Central memory CD4-positive, alpha-beta T cell (primary cell): ENCODE measurements around the gene CYP1A2.
"Not testable (repeated sequence)": the region's sequence is repeated elsewhere in the genome, so short reads cannot be mapped to it uniquely, and the experiment has no call there.

Experiments
- DNase-seq: peaks from one replicate; pipeline ENCODE4 v3.0.0; 2022

CYP1A2 gene

DNA sequence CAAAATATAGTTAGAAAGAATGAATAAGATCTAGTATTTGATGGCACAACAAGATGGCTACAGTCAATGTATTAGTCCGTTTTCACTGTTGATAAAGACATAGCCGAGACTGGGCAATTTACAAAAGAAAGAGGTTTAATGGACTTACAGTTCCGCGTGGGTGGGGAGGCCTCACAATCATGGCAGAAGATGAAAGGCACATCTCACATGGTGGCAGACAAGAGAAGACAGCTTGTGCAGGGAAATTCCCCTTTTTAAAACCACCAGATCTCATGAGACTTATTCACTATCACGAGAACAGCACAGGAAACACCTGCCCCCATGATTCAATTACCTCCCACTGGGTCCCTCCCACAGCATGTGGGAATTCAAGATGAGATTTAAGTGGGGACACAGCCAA lies 10.4 kb upstream of the CYP1A2 start:
- DNase-seq, result not testable (repeated sequence)

DNA sequence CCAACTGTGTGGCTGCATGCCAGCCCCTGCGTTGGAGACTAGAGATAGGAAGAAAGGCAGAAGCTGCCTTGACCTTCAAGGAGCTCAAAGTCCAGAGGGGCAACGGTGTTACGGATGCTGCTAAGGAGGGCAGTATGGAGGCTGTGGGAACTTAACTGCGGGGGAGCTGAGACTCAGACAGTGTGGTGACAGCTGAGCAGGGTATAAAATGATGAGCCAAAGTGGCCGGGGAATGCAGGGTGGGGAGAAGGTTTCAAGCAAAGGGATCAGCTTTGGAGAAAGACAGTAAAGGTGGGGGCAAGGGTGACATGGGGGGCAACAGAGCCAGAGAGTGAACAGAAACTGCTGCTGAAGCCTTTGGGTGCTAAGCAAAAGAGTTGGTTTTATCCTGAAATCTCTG lies 6.2 kb upstream of the CYP1A2 start:
- no peak for DNase-seq

DNA sequence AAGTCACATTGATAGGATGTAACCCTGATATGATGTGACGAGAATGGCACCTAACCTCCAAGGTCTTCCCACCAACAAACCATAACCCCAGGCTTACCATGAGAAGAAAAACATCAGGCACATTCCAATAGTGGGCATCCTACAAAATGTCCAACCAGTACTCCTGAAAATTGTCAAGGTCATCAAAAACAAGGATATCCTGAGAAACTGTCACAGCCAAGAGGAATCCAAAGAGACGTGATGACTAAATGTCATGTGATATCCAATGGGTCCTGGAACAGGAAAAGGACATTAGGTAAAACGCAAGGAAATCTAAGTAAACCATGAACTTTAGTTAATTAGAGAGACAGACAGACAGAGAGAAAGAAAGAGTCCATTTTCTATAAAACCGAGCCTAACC lies 2.3 kb upstream of the CYP1A2 start:
- DNase-seq, result no peak

GRCh38 chr15:74749832-74750231 lies 1.2 kb downstream of the CYP1A2 start:
- no peak for DNase-seq

- DNase-seq, result no peak
Measured at GRCh38 chr15:74750751-74751150, 2.1 kb downstream of the CYP1A2 start.

- no peak for DNase-seq
Measured at GRCh38 chr15:74752011-74752410, 3.4 kb downstream of the CYP1A2 start.

DNA sequence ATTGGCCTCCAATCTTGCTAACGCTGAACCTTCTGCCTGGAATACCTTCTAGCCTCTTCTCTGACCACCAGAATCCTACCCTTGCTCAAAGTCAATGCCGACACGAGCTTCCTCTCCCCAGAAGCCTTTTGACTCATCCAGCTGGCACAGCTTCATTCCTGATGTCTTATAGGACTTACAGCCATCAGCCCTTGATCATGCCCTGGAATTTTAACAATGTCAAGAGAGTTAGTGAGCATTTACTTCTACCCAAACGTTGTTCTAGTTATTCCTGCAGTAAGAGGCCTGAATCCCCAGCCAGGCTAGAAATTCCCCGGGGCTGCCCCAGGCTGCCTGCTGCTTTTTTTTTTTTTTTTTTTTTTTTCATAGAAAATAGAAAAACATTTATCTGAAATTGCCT lies 3.9 kb downstream of the CYP1A2 start:
- DNase-seq, result no peak

- DNase-seq, result no peak
Measured at GRCh38 chr15:74754593-74755215, 6.1 kb downstream of the CYP1A2 start.

GRCh38 chr15:74758736-74759135 lies 10.1 kb downstream of the CYP1A2 start:
- no peak for DNase-seq

DNA sequence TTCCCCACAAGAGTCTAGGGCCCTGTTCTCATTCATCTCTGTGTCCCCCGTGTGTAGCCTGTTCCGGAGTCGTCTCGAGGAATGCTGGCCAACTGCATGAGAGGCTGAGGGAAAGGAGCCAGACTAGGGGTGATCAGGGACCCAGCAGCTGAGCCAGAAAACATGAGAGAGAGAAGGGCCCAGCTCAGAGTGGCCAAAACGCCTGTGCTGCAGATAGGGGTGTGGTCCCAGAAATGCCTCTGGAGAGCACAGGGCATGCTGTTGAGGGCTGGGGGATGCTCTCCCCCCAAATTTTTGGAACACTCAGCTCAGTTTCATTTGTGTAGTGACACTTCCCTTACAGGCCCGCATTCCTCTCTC lies 14.1 kb downstream of the CYP1A2 start:
- no peak for DNase-seq

GRCh38 chr15:74763416-74763815 lies 14.8 kb downstream of the CYP1A2 start:
- no peak for DNase-seq

- no peak for DNase-seq
Measured at GRCh38 chr15:74767167-74768098, 18.8 kb downstream of the CYP1A2 start.

- DNase-seq, result no peak
Measured at GRCh38 chr15:74768099-74768770, 19.6 kb downstream of the CYP1A2 start.

- DNase-seq, result peak; percentile 54
Measured at GRCh38 chr15:74768771-74769342, 20.2 kb downstream of the CYP1A2 start.

GRCh38 chr15:74769463-74770025 lies 20.9 kb downstream of the CYP1A2 start:
- no peak for DNase-seq

GRCh38 chr15:74770211-74770903 lies 21.7 kb downstream of the CYP1A2 start:
- DNase-seq, result no peak

GRCh38 chr15:74773329-74773728 lies 24.7 kb downstream of the CYP1A2 start:
- no peak for DNase-seq

- DNase-seq, result no peak
Measured at GRCh38 chr15:74773731-74774252, 25.1 kb downstream of the CYP1A2 start.

GRCh38 chr15:74775132-74775562 lies 26.5 kb downstream of the CYP1A2 start:
- no peak for DNase-seq

DNA sequence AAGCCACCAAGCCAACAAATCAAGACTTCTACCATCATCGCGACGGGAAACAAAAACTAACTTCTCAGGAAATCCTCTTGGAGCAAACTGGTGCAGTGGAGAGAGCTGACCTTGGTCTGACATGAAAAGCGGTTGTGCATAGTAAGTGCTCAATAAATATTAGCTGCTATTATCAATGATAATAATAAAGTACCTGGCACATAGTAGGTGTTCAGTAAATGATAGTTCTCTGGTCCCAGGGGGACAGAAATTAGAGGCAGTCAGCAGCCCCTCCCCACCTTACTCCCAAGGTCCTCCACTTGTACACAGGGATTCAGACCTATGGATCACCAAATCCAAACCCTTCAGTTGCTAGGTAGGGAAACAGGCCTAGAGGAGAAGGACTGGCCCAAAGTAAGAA lies 27.2 kb downstream of the CYP1A2 start:
- no peak for DNase-seq

- peak; percentile 75 for DNase-seq
Measured at GRCh38 chr15:74776821-74777768, 28.4 kb downstream of the CYP1A2 start.
